H9 (cell line): Measurements from ENCODE around the gene ACVR1. TPM values are rescaled to one million over a fixed set of nuclear protein-coding genes. Genes with fewer than 3 reads are reported as not detected.

ENCODE experiments used
- DNase-seq: peaks from one replicate; pipeline ENCODE4 v3.0.0-alpha.2; 2017
- H2AFZ ChIP-seq: one replicate; pipeline ENCODE4 v1.6.1; 2013; ENCODE audit warnings: mild to moderate bottlenecking, low read length, control low read depth, moderate library complexity
- H2AK5ac ChIP-seq: 2 replicates; pipeline ENCODE4 v1.6.1; 2013; ENCODE audit warnings: low read length, control low read depth, mixed read lengths; ENCODE audit not compliant: insufficient read length
- H2BK120ac ChIP-seq: one replicate; pipeline ENCODE4 v1.6.1; 2013; ENCODE audit warnings: low read depth, mild to moderate bottlenecking, low read length, control low read depth, inconsistent platforms; ENCODE audit not compliant: poor library complexity, severe bottlenecking
- H2BK12ac ChIP-seq: 2 replicates; pipeline ENCODE4 v1.6.1; 2013; ENCODE audit warnings: low read length, control low read depth, mixed read lengths, low read depth; ENCODE audit not compliant: insufficient read length
- H2BK15ac ChIP-seq: 2 replicates; pipeline ENCODE4 v1.6.1; 2013; ENCODE audit warnings: low read depth, low read length, control low read depth
- H2BK20ac ChIP-seq: one replicate; pipeline ENCODE4 v1.6.1; 2013; ENCODE audit warnings: low read depth, mild to moderate bottlenecking, low read length, control low read depth, inconsistent platforms; ENCODE audit not compliant: poor library complexity, severe bottlenecking
- H2BK5ac ChIP-seq: 2 replicates; pipeline ENCODE4 v1.6.1; 2013; ENCODE audit warnings: low read length, control low read depth, mixed read lengths; ENCODE audit not compliant: insufficient read length
- H3K14ac ChIP-seq: 2 replicates; pipeline ENCODE4 v1.6.1; 2013; ENCODE audit warnings: low read length, control low read depth; ENCODE audit not compliant: insufficient read depth
- H3K18ac ChIP-seq: 2 replicates; pipeline ENCODE4 v1.6.1; 2013; ENCODE audit warnings: low read depth, mild to moderate bottlenecking, mixed read lengths, low read length, control low read depth; ENCODE audit not compliant: insufficient read length
- H3K23ac ChIP-seq: 2 replicates; pipeline ENCODE4 v1.6.1; 2013; ENCODE audit warnings: low read length, control low read depth, mixed read lengths, low read depth; ENCODE audit not compliant: insufficient read length
- H3K23me2 ChIP-seq: 2 replicates; pipeline ENCODE4 v1.6.1; 2013; ENCODE audit warnings: low read depth, mild to moderate bottlenecking, mixed read lengths, low read length, control low read depth; ENCODE audit not compliant: insufficient read length, poor library complexity, severe bottlenecking
- H3K27ac ChIP-seq: 2 replicates; pipeline ENCODE4 v1.5.1; 2013; ENCODE audit warnings: low read length, control low read depth, mixed read lengths, low read depth; ENCODE audit not compliant: insufficient read length
- H3K27me3 ChIP-seq: 2 replicates; pipeline ENCODE4 v1.6.1; 2013; ENCODE audit warnings: low read length, control low read depth, inconsistent platforms; ENCODE audit not compliant: insufficient read depth
- H3K4ac ChIP-seq: 2 replicates; pipeline ENCODE4 v1.6.1; 2013; ENCODE audit warnings: low read depth, mild to moderate bottlenecking, control low read depth, inconsistent platforms, low read length, moderate library complexity
- H3K4me1 ChIP-seq: 2 replicates; pipeline ENCODE4 v1.6.1; 2013; ENCODE audit warnings: low read length, control low read depth, inconsistent platforms; ENCODE audit not compliant: insufficient read depth
- H3K4me2 ChIP-seq: 2 replicates; pipeline ENCODE4 v1.6.1; 2013; ENCODE audit warnings: low read length, control low read depth, mixed read lengths; ENCODE audit not compliant: insufficient read length, insufficient read depth
- H3K56ac ChIP-seq: 2 replicates; pipeline ENCODE4 v1.6.1; 2013; ENCODE audit warnings: low read depth, mild to moderate bottlenecking, mixed read lengths, low read length, control low read depth; ENCODE audit not compliant: insufficient read length
- H3K79me1 ChIP-seq: 2 replicates; pipeline ENCODE4 v1.6.1; 2013; ENCODE audit warnings: low read depth, mild to moderate bottlenecking, moderate library complexity, low read length, control low read depth, inconsistent platforms; ENCODE audit not compliant: insufficient read depth, poor library complexity, severe bottlenecking
- H3K79me2 ChIP-seq: 2 replicates; pipeline ENCODE4 v1.6.1; 2013; ENCODE audit warnings: low read length, control low read depth, inconsistent platforms; ENCODE audit not compliant: insufficient read depth
- H3K9ac ChIP-seq: 2 replicates; pipeline ENCODE4 v1.6.1; 2013; ENCODE audit warnings: low read length, control low read depth, mixed read lengths; ENCODE audit not compliant: insufficient read length; ENCODE audit errors: extremely low read depth
- H3K9me3 ChIP-seq: one replicate; pipeline ENCODE4 v1.6.1; 2013; ENCODE audit warnings: low read depth, low read length, inconsistent platforms; ENCODE audit not compliant: control insufficient read depth
- H3T11ph ChIP-seq: one replicate; pipeline ENCODE4 v1.6.1; 2013; ENCODE audit warnings: mild to moderate bottlenecking, low read length, control low read depth, inconsistent platforms
- H4K20me1 ChIP-seq: one replicate; pipeline ENCODE4 v1.6.1; 2013; ENCODE audit not compliant: control insufficient read depth, insufficient read length, insufficient read depth
- H4K5ac ChIP-seq: 2 replicates; pipeline ENCODE4 v1.6.1; 2013; ENCODE audit warnings: low read depth, mild to moderate bottlenecking, mixed read lengths, low read length, control low read depth; ENCODE audit not compliant: insufficient read length
- H4K8ac ChIP-seq: replicated peaks from 2 replicates; pipeline ENCODE4 v1.6.1; 2013; ENCODE audit warnings: low read length, control low read depth, mixed read lengths, low read depth; ENCODE audit not compliant: insufficient read length
- H4K91ac ChIP-seq: 2 replicates; pipeline ENCODE4 v1.6.1; 2013; ENCODE audit warnings: low read depth, mild to moderate bottlenecking, moderate library complexity, mixed read lengths, low read length, control low read depth; ENCODE audit not compliant: insufficient read length
- H3K27ac Mint-ChIP-seq, 3 experiments: 2 replicates in 2 of 3; 3 replicates in 1 of 3; pipeline ENCODE4 v1.8.0; 2020 to 2021; ENCODE audit warnings: mixed read lengths in 3 of 3, mild to moderate bottlenecking in 1 of 3, moderate library complexity in 1 of 3
- H3K27me3 Mint-ChIP-seq: 2 replicates; pipeline ENCODE4 v1.8.0; 2021; ENCODE audit warnings: low read depth, mild to moderate bottlenecking, moderate library complexity, mixed read lengths
- H3K36me3 Mint-ChIP-seq, 3 experiments: 2 replicates in 2 of 3; 3 replicates in 1 of 3; pipeline ENCODE4 v1.8.0; 2020 to 2021; ENCODE audit warnings: low read depth in 3 of 3, mixed read lengths in 3 of 3; ENCODE audit not compliant: insufficient read depth in 1 of 3
- H3K4me1 Mint-ChIP-seq, 2 experiments: 2 replicates each; pipeline ENCODE4 v1.8.0; 2020; ENCODE audit warnings: mixed read lengths in 2 of 2
- H3K4me3 Mint-ChIP-seq, 2 experiments: 2 replicates in 1 of 2; 3 replicates in 1 of 2; pipeline ENCODE4 v1.8.0; 2020 to 2021; ENCODE audit warnings: mild to moderate bottlenecking in 2 of 2, mixed read lengths in 2 of 2, moderate library complexity in 1 of 2
- H3K9me3 Mint-ChIP-seq, 2 experiments: 2 replicates in 1 of 2; 3 replicates in 1 of 2; pipeline ENCODE4 v1.8.0; 2020; ENCODE audit warnings: mild to moderate bottlenecking in 2 of 2, mixed read lengths in 2 of 2, moderate library complexity in 1 of 2
- CTCF ChIP-seq: fragments of 200-600 bp; sonication (generic); conservative IDR thresholded peaks from 3 replicates; pipeline ENCODE4 v1.8.0; 2021; ENCODE audit warnings: antibody characterized with exemption, mild to moderate bottlenecking
- WGBS: extraction: QIAGEN DNeasy Blood & Tissue Kit; methylation state at CpG from one replicate; pipeline ENCODE4 v1.1.7; 2013; ENCODE audit warnings: missing lambda C conversion rate, low lambda C conversion rate, mixed read lengths; ENCODE audit not compliant: insufficient read length; ENCODE audit errors: extremely low coverage; 5-methylcytosine and 5-hydroxymethylcytosine counted together
- total RNA-seq: library from RNA; stranded (reverse); gene quantifications from 2 replicates; pipeline ENCODE4 v1.2.1, GENCODE V29; 2021

The ACVR1 gene
- total RNA-seq, 1 experiment from 2014 or later: 21.2 TPM

DNA sequence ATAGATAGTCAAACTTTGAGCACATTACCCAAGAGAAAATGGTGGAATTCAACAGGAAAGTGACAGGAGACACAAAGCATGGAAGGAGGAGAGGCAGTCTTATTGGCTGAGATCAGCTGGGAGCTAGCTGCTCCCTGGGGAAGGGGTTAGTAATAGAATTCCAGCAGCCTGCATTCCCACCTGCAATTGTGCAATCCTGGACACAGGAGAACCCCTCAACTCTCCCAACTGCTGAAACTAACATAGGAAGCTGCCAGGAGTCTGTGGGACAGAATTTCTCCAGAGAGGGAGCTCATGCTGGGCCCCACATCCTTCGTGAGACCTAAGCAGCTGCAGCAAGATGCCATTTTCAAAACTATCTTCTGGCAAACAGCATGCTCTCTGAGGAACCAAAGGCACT lies 177.7 kb downstream of the ACVR1 start:
- Histone ChIP-seq H3K4ac (no peak overlapping the region), H3K9ac (no peak overlapping the region), H2BK12ac (no peak overlapping the region), H4K5ac (no peak overlapping the region), H3K4me1 (no peaks in the 10 kb centered on the region), H2AFZ (no peak overlapping the region), H4K91ac (no peak overlapping the region), H3K23me2 (no peaks in the 10 kb centered on the region), H3K79me2 (no peaks in the 10 kb centered on the region), H3K56ac (no peak overlapping the region), H2BK120ac (no peak overlapping the region), H4K8ac (no peak overlapping the region), H3K79me1 (no peaks in the 10 kb centered on the region), H3K23ac (no peak overlapping the region), H3K27me3 (no peaks in the 10 kb centered on the region), H3K9me3 (no peaks in the 10 kb centered on the region), H4K20me1 (no peaks in the 10 kb centered on the region), H2BK15ac (no peak overlapping the region), H3K27ac (no peak overlapping the region), H2BK5ac (no peak overlapping the region), H2AK5ac (no peak overlapping the region), H3K14ac (no peak overlapping the region; the same call in 1 of the 2 replicates), H3T11ph (no peak overlapping the region), H3K4me2 (no peak overlapping the region), H2BK20ac (no peak overlapping the region), H3K18ac (no peak overlapping the region)
- Mint-ChIP-seq H3K4me3 (no peak overlapping the region), H3K36me3 (peaks cover 0 to 14% (median 0%) of the 10 kb centered on the region in 3 experiments; a peak in 2 of 7 replicates), H3K9me3 (peaks cover 6 to 7% of the 10 kb centered on the region in 2 experiments; a peak in 3 of 5 replicates), H3K27me3 (peaks cover 11% of the 10 kb centered on the region), H3K4me1 (peaks cover 0 to 2% of the 10 kb centered on the region in 2 experiments; a peak in 2 of 4 replicates), H3K27ac (no peak overlapping the region)
- no peak for DNase-seq
- no CpG with 5 or more reads among the region's 1 CpG for WGBS
- no peak for TF ChIP-seq CTCF
